ENCODE data around the gene PLXNA4. TPM values are rescaled to one million over a fixed set of nuclear protein-coding genes. Genes with fewer than 3 reads are reported as not detected.

PLXNA4 gene
- total RNA-seq, 1 experiment from 2014 or later: not detected

- no peak overlapping the region for H3K4me3 ChIP-seq (replicated peaks in 1 of 2; ENCODE audit: low read depth in 1 of 2, low read length in 2 of 2)
- H3K9ac ChIP-seq (ENCODE audit: low read length): no peak overlapping the region
- TF ChIP-seq ZFX (IDR thresholded peaks at IDR 0.05) (no peak), ELF1 (IDR thresholded peaks at IDR 0.05; ENCODE audit: borderline replicate concordance, low read depth) (no peak), POLR2A (IDR thresholded peaks at IDR 0.05; ENCODE audit: borderline replicate concordance, extremely low read depth, insufficient read depth, insufficient read length) (no peak), TCF7L2 (IDR thresholded peaks at IDR 0.05; ENCODE audit: borderline replicate concordance, extremely low read depth, insufficient read depth, insufficient read length) (no peak), EZH2phosphoT487 (IDR thresholded peaks at IDR 0.05; ENCODE audit: borderline replicate concordance) (no peak), POLR2AphosphoS5 (IDR thresholded peaks at IDR 0.05; ENCODE audit: low read depth, low read length) (no peak), CBX3 (IDR thresholded peaks at IDR 0.05; ENCODE audit: low read depth) (no peak), YY1 (IDR thresholded peaks at IDR 0.05; ENCODE audit: extremely low read depth, insufficient replicate concordance, low read depth, low read length) (no peak), MAX (IDR thresholded peaks at IDR 0.05) (no peak), EZH2 (IDR thresholded peaks at IDR 0.05) (no peak), SP1 (IDR thresholded peaks at IDR 0.05; ENCODE audit: low read depth) (no peak), SRF (IDR thresholded peaks at IDR 0.05; ENCODE audit: low read depth) (no peak), CTCF (IDR thresholded peaks at IDR 0.05 in 2 of 3, conservative IDR thresholded peaks at IDR 0.05 in 1 of 3; ENCODE audit: borderline replicate concordance in 1 of 3, insufficient read depth in 1 of 3, low read depth in 2 of 3, low read length in 2 of 3) (no peak), SIN3A (IDR thresholded peaks at IDR 0.05; ENCODE audit: low read depth) (no peak), CEBPB (IDR thresholded peaks at IDR 0.05; ENCODE audit: low read depth) (no peak)
- no peaks in the 10 kb centered on the region for H3K9me2 ChIP-seq (ENCODE audit: insufficient read depth)
- ChIA-PET CTCF (no interaction called here), POLR2A (no interaction called here), RAD21 (ENCODE audit: low non-redundant PET in 1 of 2, low total read pairs in 2 of 2, uncharacterized antibody in 2 of 2, unreplicated experiment in 2 of 2) (no interaction called here)
- no peaks in the 10 kb centered on the region for H3K79me2 ChIP-seq (ENCODE audit: insufficient read depth, low read length)
- DNase-seq (ENCODE audit: low read depth, low spot score) (no peak), ATAC-seq (peak; percentile 63)
- H3K9me3 ChIP-seq (ENCODE audit: control insufficient read depth in 1 of 2, insufficient read depth in 1 of 2, low read depth in 1 of 2, low read length in 2 of 2): no peaks in the 10 kb centered on the region
- no TSS peak for BruUV-seq (replicated peaks)
- H3K27me3 ChIP-seq (ENCODE audit: insufficient read depth, low read length): peaks cover 31% of the 10 kb centered on the region; the same call in 1 of the 2 replicates
- peak overlapping the region; percentile 14 for H3K4me2 ChIP-seq (ENCODE audit: low read length)
- H4K20me1 ChIP-seq (ENCODE audit: insufficient read depth): no peaks in the 10 kb centered on the region
- no peaks in the 10 kb centered on the region for H3K36me3 ChIP-seq (ENCODE audit: control insufficient read depth in 1 of 2, insufficient read depth in 2 of 2, low read length in 2 of 2)
- no peak overlapping the region for H3K27ac ChIP-seq (ENCODE audit: low read depth, low read length)
- H2AFZ ChIP-seq (ENCODE audit: low read depth, low read length, poor library complexity, severe bottlenecking): no peak overlapping the region
- intact Hi-C loops (cut with micrococcal nuclease): no loop called here
- H3K4me1 ChIP-seq (ENCODE audit: control insufficient read depth in 1 of 2, insufficient read depth in 2 of 2, low read length in 2 of 2): peaks cover 0 to 4% of the 10 kb centered on the region in 2 experiments; a peak in 1 of 4 replicates
Measured at GRCh38 chr7:132225216-132226030, 350.8 kb downstream of the PLXNA4 start.
